ENCODE results near the gene PALD1.

DNA sequence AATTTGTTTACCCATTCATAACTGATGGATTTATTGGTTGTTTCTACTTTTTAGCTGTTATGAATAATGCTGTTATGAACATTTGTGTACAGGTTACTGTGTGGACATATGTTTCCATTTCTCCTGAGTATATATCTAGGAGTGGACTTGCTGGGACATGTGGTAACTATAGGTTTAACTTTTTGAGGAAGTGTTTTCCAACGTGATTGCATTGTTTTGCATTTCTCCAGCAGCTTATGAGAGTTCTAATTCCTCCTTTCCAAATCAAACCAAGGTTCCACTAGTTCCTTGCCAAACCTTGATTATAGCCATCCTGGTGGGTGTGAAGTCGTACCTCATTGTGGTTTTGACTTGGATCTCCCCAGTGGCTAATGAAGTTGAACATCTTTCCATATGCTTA lies 126.6 kb downstream of the PALD1 start:
- TF ChIP-seq, protein P1, sequence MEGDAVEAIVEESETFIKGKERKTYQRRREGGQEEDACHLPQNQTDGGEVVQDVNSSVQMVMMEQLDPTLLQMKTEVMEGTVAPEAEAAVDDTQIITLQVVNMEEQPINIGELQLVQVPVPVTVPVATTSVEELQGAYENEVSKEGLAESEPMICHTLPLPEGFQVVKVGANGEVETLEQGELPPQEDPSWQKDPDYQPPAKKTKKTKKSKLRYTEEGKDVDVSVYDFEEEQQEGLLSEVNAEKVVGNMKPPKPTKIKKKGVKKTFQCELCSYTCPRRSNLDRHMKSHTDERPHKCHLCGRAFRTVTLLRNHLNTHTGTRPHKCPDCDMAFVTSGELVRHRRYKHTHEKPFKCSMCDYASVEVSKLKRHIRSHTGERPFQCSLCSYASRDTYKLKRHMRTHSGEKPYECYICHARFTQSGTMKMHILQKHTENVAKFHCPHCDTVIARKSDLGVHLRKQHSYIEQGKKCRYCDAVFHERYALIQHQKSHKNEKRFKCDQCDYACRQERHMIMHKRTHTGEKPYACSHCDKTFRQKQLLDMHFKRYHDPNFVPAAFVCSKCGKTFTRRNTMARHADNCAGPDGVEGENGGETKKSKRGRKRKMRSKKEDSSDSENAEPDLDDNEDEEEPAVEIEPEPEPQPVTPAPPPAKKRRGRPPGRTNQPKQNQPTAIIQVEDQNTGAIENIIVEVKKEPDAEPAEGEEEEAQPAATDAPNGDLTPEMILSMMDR (IDR thresholded peaks at IDR 0.05; ENCODE audit: insufficient read depth, low read depth, low read length): no peak
- no peak for TF ChIP-seq EZH2 (IDR thresholded peaks at IDR 0.05; ENCODE audit: insufficient read depth, low read length)
